HFFc6 (cell line): ENCODE results near the gene NUBPL. TPM values are rescaled to one million over a fixed set of nuclear protein-coding genes. Genes with fewer than 3 reads are reported as not detected.
A peak's percentile ranks its signal among the peaks of the same experiment; 100 is the strongest.
"Not testable (repeated sequence)": the region's sequence is repeated elsewhere in the genome, so short reads cannot be mapped to it uniquely, and the experiment has no call there.

Source experiments
- DNase-seq: peaks from one replicate; pipeline ENCODE4 v3.0.0-alpha.2; 2018
- H3K27ac Mint-ChIP-seq: 2 replicates; pipeline ENCODE4 v1.8.0; 2020; ENCODE audit warnings: mild to moderate bottlenecking, mixed read lengths
- H3K27me3 Mint-ChIP-seq: 2 replicates; pipeline ENCODE4 v1.8.0; 2021; ENCODE audit warnings: mild to moderate bottlenecking, moderate library complexity, mixed read lengths; ENCODE audit not compliant: insufficient read depth
- H3K36me3 Mint-ChIP-seq: 2 replicates; pipeline ENCODE4 v1.8.0; 2021; ENCODE audit warnings: low read depth, mixed read lengths
- H3K4me1 Mint-ChIP-seq: 2 replicates; pipeline ENCODE4 v1.8.0; 2020; ENCODE audit warnings: low read depth, mixed read lengths
- H3K4me3 Mint-ChIP-seq: 2 replicates; pipeline ENCODE4 v1.8.0; 2020; ENCODE audit warnings: mild to moderate bottlenecking, moderate library complexity, mixed read lengths
- H3K9me3 Mint-ChIP-seq: 2 replicates; pipeline ENCODE4 v1.8.0; 2020; ENCODE audit warnings: mild to moderate bottlenecking, mixed read lengths
- CTCF ChIP-seq: fragments of 200-600 bp; sonication (generic); IDR thresholded peaks from 2 replicates; pipeline ENCODE4 v1.5.0; 2021; ENCODE audit warnings: antibody characterized with exemption, mild to moderate bottlenecking
- total RNA-seq, 6 experiments: library from RNA; stranded (reverse); fragmentation: NEBNext Ultra II Directional; extraction: Animal tissue kit (Norgen Biotek cat#: 25700); gene quantifications; 2 replicates in 1 of 6; 3 replicates in 5 of 6; pipeline ENCODE4 v1.2.3, GENCODE V29; 2021

The NUBPL gene
- total RNA-seq, 6 experiments from 2014 or later, result 8.2 to 10.7 (median 9.7) TPM

- DNase-seq, result no peak
- no peaks in the 10 kb centered on the region for H3K4me1 Mint-ChIP-seq
- no peaks in the 10 kb centered on the region; the same call in 1 of the 2 replicates for H3K27me3 Mint-ChIP-seq
- peaks cover 3% of the 10 kb centered on the region; the same call in 1 of the 2 replicates for H3K36me3 Mint-ChIP-seq
- no peak overlapping the region for H3K4me3 Mint-ChIP-seq
- no peak for TF ChIP-seq CTCF
- peaks cover 3% of the 10 kb centered on the region; the same call in 1 of the 2 replicates for H3K9me3 Mint-ChIP-seq
- H3K27ac Mint-ChIP-seq, result no peak overlapping the region
Measured at GRCh38 chr14:31727797-31728196, 166.6 kb downstream of the NUBPL start.

DNA sequence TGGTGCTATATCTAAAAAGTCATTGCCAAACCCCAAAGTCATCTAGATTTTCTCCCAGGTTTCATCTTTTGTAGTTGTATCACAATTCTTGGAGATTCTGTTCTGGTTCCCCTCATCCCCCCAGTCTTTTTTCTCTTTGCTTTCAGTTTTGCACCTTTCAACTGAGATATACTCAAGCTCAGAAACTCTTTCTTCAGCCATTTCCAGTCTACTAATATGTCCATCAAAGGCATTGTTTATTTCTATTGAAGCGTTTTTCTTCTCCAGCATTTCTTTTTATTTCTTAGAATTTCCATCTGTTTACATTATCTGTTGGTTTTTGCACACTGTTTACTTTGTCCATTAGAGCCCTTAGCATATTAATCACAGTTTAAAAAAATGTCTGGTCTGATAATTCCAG lies 179.5 kb downstream of the NUBPL start:
- DNase-seq, result no peak
- Mint-ChIP-seq H3K9me3 (peaks cover 11% of the 10 kb centered on the region), H3K4me3 (no peak overlapping the region), H3K27ac (no peak overlapping the region), H3K27me3 (no peaks in the 10 kb centered on the region; the same call in 1 of the 2 replicates), H3K36me3 (no peaks in the 10 kb centered on the region), H3K4me1 (no peaks in the 10 kb centered on the region)
- no peak for TF ChIP-seq CTCF

- Mint-ChIP-seq H3K9me3 (peaks cover 48% of the 10 kb centered on the region), H3K4me1 (no peaks in the 10 kb centered on the region), H3K4me3 (no peak overlapping the region), H3K27me3 (no peaks in the 10 kb centered on the region), H3K27ac (no peak overlapping the region), H3K36me3 (peaks cover 27% of the 10 kb centered on the region)
- DNase-seq, result no peak
- TF ChIP-seq CTCF, result peak; percentile 11; the same call in 1 of the 2 replicates
Measured at GRCh38 chr14:31745741-31746140, 184.5 kb downstream of the NUBPL start.

- DNase-seq, result no peak
Measured at GRCh38 chr14:31746326-31746725, 185.1 kb downstream of the NUBPL start.

DNA sequence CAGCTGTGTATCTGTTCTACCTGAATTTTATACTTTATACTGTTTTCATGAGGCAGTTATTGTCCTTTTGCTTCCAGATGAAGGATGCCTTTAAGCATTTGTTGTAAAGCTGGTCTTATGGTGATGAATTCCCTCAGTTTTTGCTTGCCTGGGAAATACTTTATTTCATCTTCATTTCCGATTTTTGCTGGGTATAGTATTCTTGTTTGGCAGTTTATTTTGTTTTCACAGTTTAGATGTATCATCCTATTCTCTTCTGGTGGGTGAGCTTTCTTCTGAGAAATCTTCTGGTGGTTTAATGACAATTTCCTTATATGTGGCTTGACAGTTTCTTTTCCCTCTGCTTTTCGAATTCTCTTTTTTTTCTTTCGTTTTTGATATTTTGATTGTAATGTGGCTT lies 188.1 kb downstream of the NUBPL start:
- Mint-ChIP-seq H3K4me3 (no peak overlapping the region), H3K27me3 (no peaks in the 10 kb centered on the region), H3K36me3 (peaks cover 29% of the 10 kb centered on the region), H3K9me3 (peaks cover 50% of the 10 kb centered on the region), H3K4me1 (no peaks in the 10 kb centered on the region), H3K27ac (no peak overlapping the region)
- DNase-seq, result no peak
- no peak for TF ChIP-seq CTCF

More at GRCh38 chr14:31746326-31746725, 185.1 kb downstream of the NUBPL start:
- Mint-ChIP-seq H3K9me3 (peaks cover 50% of the 10 kb centered on the region), H3K4me1 (no peaks in the 10 kb centered on the region), H3K36me3 (peaks cover 29% of the 10 kb centered on the region), H3K27ac (no peak overlapping the region), H3K27me3 (no peaks in the 10 kb centered on the region), H3K4me3 (no peak overlapping the region)
- TF ChIP-seq CTCF, result no peak

GRCh38 chr14:31751047-31751446 lies 189.8 kb downstream of the NUBPL start:
- DNase-seq, H3K27me3 Mint-ChIP-seq, H3K4me3 Mint-ChIP-seq, H3K4me1 Mint-ChIP-seq, H3K27ac Mint-ChIP-seq: not testable (repeated sequence)
- Mint-ChIP-seq H3K9me3 (peaks cover 47% of the 10 kb centered on the region), H3K36me3 (peaks cover 29% of the 10 kb centered on the region)
